HG03175 (cell line): Measurements from ENCODE around the gene ACADVL.
A peak's percentile ranks its signal among the peaks of the same experiment; 100 is the strongest.
"Not testable (repeated sequence)": the region's sequence is repeated elsewhere in the genome, so short reads cannot be mapped to it uniquely, and the experiment has no call there.

ENCODE experiments used
- ATAC-seq: cut with Tn5 transposase; IDR thresholded peaks from one replicate; pipeline ENCODE4 v1.9.1; 2021; ENCODE audit warnings: mild to moderate bottlenecking, moderate library complexity; ENCODE audit not compliant: unreplicated experiment

ACADVL gene

GRCh38 chr17:7219812-7220592 is at the start of gene ACADVL, which contains the start of gene DLG4:
ACADVL (plus strand) TSS chr17:7219938; CDS start chr17:7219985, 47 bp downstream.
DLG4 (minus strand) TSS chr17:7219836.
- ATAC-seq: peak; percentile 51

- not testable (repeated sequence) for ATAC-seq
Measured at GRCh38 chr17:7172522-7173191, 47.1 kb upstream of the ACADVL start.

- no peak for ATAC-seq
Measured at GRCh38 chr17:7173687-7174602, 45.8 kb upstream of the ACADVL start.

- no peak for ATAC-seq
Measured at GRCh38 chr17:7174603-7175326, 45.0 kb upstream of the ACADVL start.

- no peak for ATAC-seq
Measured at GRCh38 chr17:7175330-7175733, 44.4 kb upstream of the ACADVL start.

GRCh38 chr17:7176107-7176840 is 43.5 kb upstream of the ACADVL start:
- ATAC-seq: no peak

- ATAC-seq: no peak
Measured at GRCh38 chr17:7176841-7177190, 42.9 kb upstream of the ACADVL start.

- ATAC-seq: no peak
Measured at GRCh38 chr17:7177191-7177953, 42.4 kb upstream of the ACADVL start.

GRCh38 chr17:7177954-7178477 is 41.7 kb upstream of the ACADVL start:
- ATAC-seq: no peak

GRCh38 chr17:7178973-7179316 is 40.8 kb upstream of the ACADVL start:
- no peak for ATAC-seq

GRCh38 chr17:7179317-7180254 is 40.2 kb upstream of the ACADVL start, which contains the start of gene ASGR1:
ASGR1 (minus strand) TSS chr17:7179370; CDS start chr17:7178563, 807 bp downstream.
- ATAC-seq: no peak

GRCh38 chr17:7182101-7182500 is 37.6 kb upstream of the ACADVL start:
- ATAC-seq: not testable (repeated sequence)

GRCh38 chr17:7183433-7184090 is 36.2 kb upstream of the ACADVL start:
- no peak for ATAC-seq

- ATAC-seq: no peak
Measured at GRCh38 chr17:7184091-7184488, 35.6 kb upstream of the ACADVL start.

- ATAC-seq: no peak
Measured at GRCh38 chr17:7184647-7185046, 35.1 kb upstream of the ACADVL start.

GRCh38 chr17:7186241-7186640 is 33.5 kb upstream of the ACADVL start:
- ATAC-seq: no peak

GRCh38 chr17:7190276-7190917 is 29.3 kb upstream of the ACADVL start:
- ATAC-seq: no peak
